NCI-H2227 treated with DMSO at 0.1 percent for 48 hours (cell line): ENCODE measurements around the gene DBF4B.

ENCODE experiments used
- DNase-seq: peaks from one replicate; lab custom pipeline; 2025; lab: John Stamatoyannopoulos, UW

The DBF4B gene

GRCh38 chr17:44759916-44760243 is 51.4 kb downstream of the DBF4B start:
- DNase-seq, result no peak

GRCh38 chr17:44760474-44761308 is 52.2 kb downstream of the DBF4B start:
- no peak for DNase-seq

- no peak for DNase-seq
These were observed 53.7 kb downstream of the DBF4B start for GRCh38 chr17:44761932-44762810.

- no peak for DNase-seq
These were observed 54.7 kb downstream of the DBF4B start for GRCh38 chr17:44763170-44763569.

- DNase-seq, result no peak
These were observed 57.5 kb downstream of the DBF4B start for GRCh38 chr17:44765965-44766364.

DNA sequence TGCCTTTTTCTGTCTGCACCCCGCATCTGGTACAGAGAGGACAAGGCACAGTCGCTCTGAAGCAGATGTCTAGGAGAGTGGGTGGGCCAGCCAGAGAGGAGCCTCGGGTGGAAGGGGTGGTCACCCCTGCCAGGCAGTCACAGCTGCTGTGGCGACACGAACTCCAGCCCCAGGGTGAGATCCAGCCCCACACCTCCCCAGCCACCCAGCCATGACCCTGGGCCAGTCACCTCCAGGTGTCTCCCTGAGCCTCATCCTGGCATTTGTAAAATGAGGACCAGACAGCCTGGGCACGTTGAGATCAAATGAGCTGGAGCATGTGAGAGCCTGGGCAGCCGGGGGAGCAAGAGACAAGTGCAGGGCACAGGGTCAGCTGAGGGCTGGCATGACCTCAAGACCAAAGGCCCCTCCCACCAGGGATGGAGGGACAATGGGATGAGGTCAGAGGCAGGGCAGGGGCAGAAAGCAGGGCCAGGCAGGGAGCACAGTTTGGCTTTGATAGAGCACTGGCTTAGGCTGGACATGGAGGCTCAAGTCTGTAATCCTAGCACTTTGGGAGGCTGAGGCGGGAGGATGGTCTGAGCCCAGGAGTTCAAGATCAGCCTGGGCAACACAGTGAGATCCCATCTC is 58.1 kb downstream of the DBF4B start:
- DNase-seq, result no peak

DNA sequence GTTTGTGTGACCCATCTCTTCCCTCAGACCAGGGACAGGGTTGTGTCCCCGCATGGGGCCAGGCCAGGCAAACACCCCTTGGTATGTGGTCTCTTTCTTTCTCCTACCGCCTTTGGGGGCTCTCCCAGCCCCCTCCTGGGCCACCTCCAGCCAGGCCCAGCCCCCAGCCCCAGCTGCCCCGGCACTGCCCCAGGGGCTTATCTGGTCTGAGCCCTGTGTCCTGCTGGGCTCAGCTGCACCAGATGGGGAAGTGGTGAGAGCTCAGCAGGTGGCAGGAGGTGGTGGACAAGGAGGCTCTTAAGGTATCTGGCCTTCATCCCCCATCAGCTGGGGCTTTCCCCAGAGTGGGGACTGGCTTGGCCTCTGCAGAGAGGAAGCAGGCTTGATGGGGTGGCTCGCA is 59.0 kb downstream of the DBF4B start:
- DNase-seq, result no peak

DNA sequence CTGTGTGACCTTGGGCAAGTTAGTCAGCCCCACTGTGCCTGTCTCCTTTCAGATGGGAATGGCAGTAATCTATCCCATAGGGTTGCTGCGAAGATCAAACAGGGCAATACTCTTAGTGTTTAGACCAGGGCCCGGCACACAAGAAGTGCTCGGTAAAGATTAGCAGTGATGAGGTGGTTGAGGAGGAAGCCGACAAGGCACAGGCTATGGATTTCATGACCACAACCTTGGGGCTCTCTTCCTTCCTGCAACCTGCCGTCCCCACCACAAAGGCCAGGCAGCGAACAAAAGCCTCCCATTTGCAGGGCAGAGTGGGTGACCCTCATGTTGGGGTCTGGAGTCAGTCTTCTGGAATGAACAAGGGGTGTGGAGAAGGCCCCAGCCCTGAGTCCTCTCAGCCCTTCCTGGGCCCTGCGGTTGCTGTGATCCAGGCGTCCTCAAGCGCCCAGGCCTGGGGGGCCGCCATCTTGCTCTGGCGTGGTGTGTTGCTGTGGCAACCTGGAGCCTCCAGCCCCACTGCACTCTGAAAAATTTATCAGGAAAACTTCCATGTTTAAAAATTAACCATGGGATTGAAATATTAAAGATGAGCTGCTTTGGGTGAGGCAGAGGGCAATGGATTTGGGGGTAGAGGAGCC is 60.2 kb downstream of the DBF4B start:
- DNase-seq, result no peak

- DNase-seq, result no peak
These were observed 60.8 kb downstream of the DBF4B start for GRCh38 chr17:44769230-44769629.

DNA sequence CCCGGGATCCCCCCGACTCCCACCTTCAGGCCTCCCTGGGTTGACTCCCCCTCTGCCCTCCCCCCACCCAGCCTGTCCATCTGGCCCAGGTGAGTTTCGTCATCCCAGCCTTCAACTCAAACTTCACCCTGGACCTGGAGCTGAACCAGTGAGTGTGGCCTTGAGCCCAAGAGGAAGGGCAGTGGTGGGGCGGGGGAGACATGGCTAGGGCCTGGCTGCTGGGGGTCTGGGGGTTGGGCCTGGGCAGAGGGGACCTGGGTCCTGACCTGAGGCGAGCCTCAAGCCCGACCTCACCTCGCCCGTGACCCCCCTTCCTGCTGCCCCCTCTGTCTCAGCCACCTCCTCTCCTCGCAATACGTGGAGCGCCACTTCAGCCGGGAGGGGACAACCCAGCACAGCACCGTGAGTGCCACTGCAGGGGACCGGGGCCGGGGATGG is 61.2 kb downstream of the DBF4B start:
- no peak for DNase-seq

GRCh38 chr17:44770166-44770925 is 61.9 kb downstream of the DBF4B start:
- DNase-seq, result no peak

DNA sequence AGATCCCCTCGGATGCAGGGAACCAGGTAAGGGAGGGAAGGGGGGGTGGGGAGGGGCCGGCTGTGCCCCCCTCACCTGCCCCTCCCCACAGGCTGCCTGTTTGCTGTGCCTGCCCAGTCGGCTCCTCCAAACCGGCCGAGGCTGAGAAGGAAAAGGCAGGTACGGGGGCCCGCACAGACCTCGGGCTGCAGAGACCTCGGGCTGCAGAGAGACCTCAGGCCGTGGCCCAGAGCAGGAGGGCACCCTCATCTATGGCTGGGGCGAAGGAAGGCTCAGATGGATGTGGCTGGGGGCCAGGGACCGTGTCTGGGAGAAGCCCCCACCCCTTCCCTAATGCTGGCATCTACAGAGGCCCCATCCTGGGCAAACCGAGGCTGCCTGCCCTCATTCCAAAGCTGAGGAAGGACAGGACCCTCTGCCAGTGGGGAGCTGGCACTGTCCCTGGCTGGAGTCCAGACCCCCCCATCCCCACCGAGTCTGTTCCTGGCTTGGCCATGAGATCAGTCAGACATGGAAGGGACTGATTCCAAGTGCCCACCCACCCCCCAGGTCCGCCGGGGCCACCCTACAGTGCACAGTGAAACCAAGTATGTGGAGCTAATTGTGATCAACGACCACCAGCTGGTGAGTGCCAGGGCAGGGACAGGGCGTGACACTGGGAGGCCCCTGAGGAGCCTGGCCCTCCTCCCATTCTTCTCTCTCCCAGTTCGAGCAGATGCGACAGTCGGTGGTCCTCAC is 64.0 kb downstream of the DBF4B start:
- no peak for DNase-seq

DNA sequence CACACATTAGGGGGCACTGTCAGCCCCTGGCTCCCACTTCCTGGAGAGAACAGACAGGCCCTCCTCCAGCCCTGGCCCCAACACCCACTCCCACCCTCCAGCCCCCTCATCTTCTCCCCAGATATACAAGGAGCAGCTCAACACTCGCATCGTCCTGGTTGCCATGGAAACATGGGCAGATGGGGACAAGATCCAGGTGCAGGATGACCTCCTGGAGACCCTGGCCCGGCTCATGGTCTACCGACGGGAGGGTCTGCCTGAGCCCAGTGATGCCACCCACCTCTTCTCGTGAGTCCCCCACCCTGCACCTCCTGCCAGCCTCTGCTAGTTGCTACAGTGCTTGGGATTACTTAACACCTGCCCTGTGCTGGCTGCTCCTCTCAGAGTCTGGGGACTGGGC is 64.7 kb downstream of the DBF4B start:
- DNase-seq, result no peak

DNA sequence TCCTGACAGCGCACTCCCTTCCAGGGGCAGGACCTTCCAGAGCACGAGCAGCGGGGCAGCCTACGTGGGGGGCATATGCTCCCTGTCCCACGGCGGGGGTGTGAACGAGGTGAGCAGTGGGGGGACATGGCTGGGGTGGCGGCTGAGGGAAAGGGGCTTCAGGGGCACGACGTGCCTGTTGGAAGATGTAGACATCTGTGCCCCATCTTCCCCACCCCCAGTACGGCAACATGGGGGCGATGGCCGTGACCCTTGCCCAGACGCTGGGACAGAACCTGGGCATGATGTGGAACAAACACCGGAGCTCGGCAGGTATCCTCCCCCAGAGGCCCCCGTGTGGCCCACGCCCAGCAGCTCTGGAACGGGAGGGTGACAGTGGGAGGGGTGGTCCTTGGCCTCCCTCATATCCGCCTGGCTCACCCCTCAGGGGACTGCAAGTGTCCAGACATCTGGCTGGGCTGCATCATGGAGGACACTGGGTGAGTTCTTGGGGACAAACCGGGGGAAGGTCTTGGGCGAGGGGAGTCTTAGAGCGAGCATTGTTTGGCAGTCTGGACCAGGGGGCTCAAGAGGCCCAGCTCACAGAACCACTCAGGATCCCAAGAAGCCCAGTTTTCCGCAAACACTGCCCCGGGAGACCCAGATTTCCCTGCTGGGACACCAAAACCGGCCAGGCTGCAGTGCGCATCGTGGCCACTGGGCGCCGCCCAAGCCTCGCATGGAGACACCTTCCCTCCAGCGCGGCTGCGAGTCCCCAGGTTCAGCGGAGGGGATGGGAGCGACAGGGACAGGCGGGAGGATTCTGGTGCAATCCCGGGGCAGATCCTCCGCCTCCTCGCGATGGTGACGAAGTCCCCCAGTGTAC is 66.0 kb downstream of the DBF4B start:
- peak; percentile 68 for DNase-seq

- peak; percentile 95 for DNase-seq
These were observed 66.8 kb downstream of the DBF4B start for GRCh38 chr17:44775136-44775837.

- DNase-seq, result no peak
These were observed 67.6 kb downstream of the DBF4B start for GRCh38 chr17:44775838-44776621.

DNA sequence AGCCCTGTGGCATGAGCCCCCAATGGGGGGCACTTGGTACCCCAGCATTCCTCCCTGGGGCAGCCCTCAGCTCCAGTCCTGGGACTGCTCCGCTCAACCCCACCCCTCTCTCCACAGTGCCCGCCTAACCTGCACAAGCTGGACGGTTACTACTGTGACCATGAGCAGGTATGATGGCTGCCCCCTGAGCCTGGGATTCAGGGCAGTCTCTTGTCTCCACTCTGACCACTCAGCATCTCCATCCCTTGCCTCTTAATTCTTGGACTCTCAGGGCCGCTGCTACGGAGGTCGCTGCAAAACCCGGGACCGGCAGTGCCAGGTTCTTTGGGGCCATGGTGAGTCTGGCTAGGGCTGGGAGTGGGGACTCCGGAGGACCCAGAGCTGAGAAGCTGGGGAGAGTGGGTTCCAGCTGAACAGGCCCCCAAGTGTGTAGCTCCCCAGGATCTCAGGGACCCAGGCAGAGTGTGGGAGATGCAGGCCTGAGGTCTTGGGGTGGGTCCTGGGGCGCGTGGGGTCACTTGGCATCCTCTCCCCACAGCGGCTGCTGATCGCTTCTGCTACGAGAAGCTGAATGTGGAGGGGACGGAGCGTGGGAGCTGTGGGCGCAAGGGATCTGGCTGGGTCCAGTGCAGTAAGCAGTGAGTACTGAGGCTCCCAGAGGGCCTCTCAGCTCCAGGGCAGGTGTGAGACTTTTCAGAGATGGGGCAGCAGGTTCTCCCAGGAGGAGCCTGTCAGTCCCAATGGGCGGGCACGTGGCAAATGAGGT is 68.3 kb downstream of the DBF4B start:
- DNase-seq, result no peak
